Activated B cell treated with CpG ODN at 0.5 μM for 24 hours (primary cell): ENCODE results near the gene ATF7IP. TPM values are rescaled to one million over a fixed set of nuclear protein-coding genes. Genes with fewer than 3 reads are reported as not detected.

Experiments
- ATAC-seq: fragments of 200-7000 bp; cut with Tn5 transposase; one replicate; pipeline ENCODE4 v1.10.0; 2021; ENCODE audit warnings: low read depth, mild to moderate bottlenecking, moderate library complexity
- CTCF ChIA-PET: fragments of 350-600 bp; sonication (Branson Sonifier 250); formaldehyde crosslinking; loops from one replicate; lab custom pipeline; 2021; ENCODE audit warnings: antibody characterized with exemption; lab: Charles Lee
- POLR2A ChIA-PET: fragments of 350-600 bp; sonication (Branson Sonifier 250); formaldehyde crosslinking; loops from one replicate; lab custom pipeline; 2021; ENCODE audit warnings: antibody characterized with exemption; lab: Charles Lee
- DNase-seq: peaks from one replicate; pipeline ENCODE4 v3.0.0; 2022
- H3K27ac Mint-ChIP-seq: one replicate; pipeline ENCODE4 v1.8.0; 2020; ENCODE audit warnings: mixed read lengths
- H3K27me3 Mint-ChIP-seq: one replicate; pipeline ENCODE4 v1.8.0; 2021; ENCODE audit warnings: mixed read lengths
- H3K36me3 Mint-ChIP-seq: one replicate; pipeline ENCODE4 v1.8.0; 2021; ENCODE audit warnings: low read depth, mixed read lengths
- H3K4me1 Mint-ChIP-seq: one replicate; pipeline ENCODE4 v1.8.0; 2021; ENCODE audit warnings: mixed read lengths
- H3K4me3 Mint-ChIP-seq: one replicate; pipeline ENCODE4 v1.8.0; 2020; ENCODE audit warnings: mild to moderate bottlenecking, mixed read lengths
- H3K9me3 Mint-ChIP-seq: one replicate; pipeline ENCODE4 v1.8.0; 2020; ENCODE audit warnings: mixed read lengths
- intact Hi-C: fragments of 100-400 bp; cut with micrococcal nuclease; formaldehyde crosslinking; loops from one replicate; pipeline ENCODE4 v1.15.1; 2024
- total RNA-seq: library from RNA; stranded (reverse); gene quantifications from 2 replicates; pipeline ENCODE4 v1.2.3, GENCODE V29; 2022
- TF ChIP-seq, protein P1 (sequence below): fragments of 200-600 bp; IDR thresholded peaks from one replicate; pipeline ENCODE4 v1.8.0; 2022; ENCODE audit warnings: antibody characterized with exemption, mild to moderate bottlenecking

ATF7IP gene
- total RNA-seq, 1 donor from 2014 or later: 153 TPM

DNA sequence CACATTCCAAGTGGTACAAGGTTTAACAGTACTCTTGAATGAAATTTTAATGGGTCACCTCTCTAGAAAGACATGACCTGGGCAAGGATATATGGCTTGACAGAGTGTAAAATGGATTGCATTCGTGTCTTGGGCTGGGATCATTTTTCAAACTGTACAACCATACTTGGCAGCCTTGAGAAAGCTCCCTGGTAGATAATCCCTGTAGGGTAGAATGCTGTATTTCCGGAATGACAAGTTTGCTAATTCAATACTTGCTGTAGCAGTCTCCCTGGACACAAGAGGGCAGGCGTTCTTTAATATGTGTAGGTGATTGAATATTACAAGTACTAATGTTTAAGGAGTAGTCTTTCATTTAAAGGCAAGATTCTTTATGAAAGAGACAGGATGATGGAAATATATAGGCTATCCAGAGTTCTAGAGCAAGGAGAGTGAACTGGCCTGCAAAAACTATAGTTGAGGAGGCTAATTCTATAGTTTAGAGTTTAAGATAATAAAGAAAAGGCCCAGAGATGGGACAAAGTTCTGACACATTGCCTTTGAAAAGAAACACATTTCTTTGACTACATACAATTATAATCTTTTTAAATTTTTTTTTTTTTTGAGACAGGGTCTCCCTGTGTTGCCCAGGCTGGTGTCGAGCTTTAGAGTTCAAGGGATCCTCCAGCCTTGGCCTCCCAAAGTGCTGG lies 148.8 kb downstream of the ATF7IP start:
- Mint-ChIP-seq H3K4me3 (no peak overlapping the region), H3K27me3 (no peaks in the 10 kb centered on the region), H3K4me1 (no peaks in the 10 kb centered on the region), H3K9me3 (no peaks in the 10 kb centered on the region), H3K36me3 (no peaks in the 10 kb centered on the region), H3K27ac (no peak overlapping the region)
- no peak for DNase-seq
- ATAC-seq: no peak
- CTCF ChIA-PET: interaction anchor here (0.6 to 2.9 kb wide), 8 partner anchors 99 to 493 kb away, joined by 3 to 15 read pairs (median 3); no protein-coding TSS in a partner anchor
- intact Hi-C loops: loop anchor here (1.0 kb wide), 3 partner anchors 105 to 203 kb away; no protein-coding TSS in a partner anchor
- POLR2A ChIA-PET: interaction anchor here (0.6 to 0.7 kb wide), 2 partner anchors 151 to 265 kb away, joined by 3 read pairs; no protein-coding TSS in a partner anchor
- TF ChIP-seq, protein P1, sequence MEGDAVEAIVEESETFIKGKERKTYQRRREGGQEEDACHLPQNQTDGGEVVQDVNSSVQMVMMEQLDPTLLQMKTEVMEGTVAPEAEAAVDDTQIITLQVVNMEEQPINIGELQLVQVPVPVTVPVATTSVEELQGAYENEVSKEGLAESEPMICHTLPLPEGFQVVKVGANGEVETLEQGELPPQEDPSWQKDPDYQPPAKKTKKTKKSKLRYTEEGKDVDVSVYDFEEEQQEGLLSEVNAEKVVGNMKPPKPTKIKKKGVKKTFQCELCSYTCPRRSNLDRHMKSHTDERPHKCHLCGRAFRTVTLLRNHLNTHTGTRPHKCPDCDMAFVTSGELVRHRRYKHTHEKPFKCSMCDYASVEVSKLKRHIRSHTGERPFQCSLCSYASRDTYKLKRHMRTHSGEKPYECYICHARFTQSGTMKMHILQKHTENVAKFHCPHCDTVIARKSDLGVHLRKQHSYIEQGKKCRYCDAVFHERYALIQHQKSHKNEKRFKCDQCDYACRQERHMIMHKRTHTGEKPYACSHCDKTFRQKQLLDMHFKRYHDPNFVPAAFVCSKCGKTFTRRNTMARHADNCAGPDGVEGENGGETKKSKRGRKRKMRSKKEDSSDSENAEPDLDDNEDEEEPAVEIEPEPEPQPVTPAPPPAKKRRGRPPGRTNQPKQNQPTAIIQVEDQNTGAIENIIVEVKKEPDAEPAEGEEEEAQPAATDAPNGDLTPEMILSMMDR: no peak

DNA sequence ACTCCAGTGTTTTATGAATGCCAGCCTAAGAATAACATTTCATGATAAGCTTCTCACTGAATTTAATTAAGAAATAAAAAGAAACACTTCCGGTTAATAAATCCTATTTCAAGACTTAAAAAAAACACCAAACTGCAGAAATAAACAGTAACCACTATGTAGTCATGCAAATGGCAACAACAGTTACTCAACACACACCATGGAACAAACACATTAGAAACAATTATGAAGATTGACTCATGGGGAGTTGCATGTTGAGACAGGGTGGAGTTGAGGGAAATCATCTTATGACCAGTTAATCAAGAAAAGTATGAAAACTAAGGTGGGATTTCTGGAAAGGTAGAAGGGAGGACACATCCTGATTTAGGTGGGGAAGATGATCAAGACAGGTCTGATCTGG lies 149.5 kb downstream of the ATF7IP start:
- Mint-ChIP-seq H3K4me3 (no peak overlapping the region), H3K27ac (no peak overlapping the region), H3K4me1 (no peaks in the 10 kb centered on the region), H3K36me3 (no peaks in the 10 kb centered on the region), H3K9me3 (peaks cover 3% of the 10 kb centered on the region), H3K27me3 (no peaks in the 10 kb centered on the region)
- intact Hi-C loops: loop anchor here (1.0 kb wide), 3 partner anchors 104 to 202 kb away; no protein-coding TSS in a partner anchor
- DNase-seq (no peak), ATAC-seq (no peak)
- TF ChIP-seq, protein P1: no peak
- ChIA-PET CTCF (interaction anchor here (0.9 to 2.9 kb wide), 4 partner anchors 104 to 202 kb away, joined by 3 to 15 read pairs (median 4); no protein-coding TSS in a partner anchor), POLR2A (interaction anchor here (0.7 kb wide), 1 partner anchor 266 kb away, joined by 3 read pairs; no protein-coding TSS in a partner anchor)

DNA sequence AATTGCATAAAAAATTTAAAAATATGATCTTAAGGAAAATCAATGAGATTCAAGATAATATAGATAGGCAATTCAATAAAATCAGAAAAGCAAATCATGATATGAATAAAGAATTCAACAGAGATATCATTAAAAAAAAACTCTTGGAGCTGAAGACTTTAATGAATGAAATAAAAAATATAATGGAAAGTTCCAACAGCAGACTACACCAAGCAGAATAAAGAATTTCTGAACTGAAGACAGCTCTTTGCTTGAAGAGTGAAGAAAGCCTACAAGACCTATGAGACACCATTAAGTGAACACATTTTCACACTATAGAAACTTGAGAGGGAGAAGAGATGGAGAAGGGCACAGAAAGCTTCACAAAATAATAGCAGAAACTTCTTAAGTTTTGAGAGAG lies 156.3 kb downstream of the ATF7IP start:
- H3K4me3 Mint-ChIP-seq: no peak overlapping the region
- TF ChIP-seq, protein P1: no peak
- no peak for ATAC-seq
- H3K27ac Mint-ChIP-seq: no peak overlapping the region
- no peaks in the 10 kb centered on the region for H3K4me1 Mint-ChIP-seq
- no peak for DNase-seq
- ChIA-PET CTCF (no interaction called here), POLR2A (no interaction called here)
- peaks cover 12% of the 10 kb centered on the region for H3K36me3 Mint-ChIP-seq
- peaks cover 4% of the 10 kb centered on the region for H3K27me3 Mint-ChIP-seq
- intact Hi-C loops: no loop called here
- peaks cover 47% of the 10 kb centered on the region for H3K9me3 Mint-ChIP-seq

DNA sequence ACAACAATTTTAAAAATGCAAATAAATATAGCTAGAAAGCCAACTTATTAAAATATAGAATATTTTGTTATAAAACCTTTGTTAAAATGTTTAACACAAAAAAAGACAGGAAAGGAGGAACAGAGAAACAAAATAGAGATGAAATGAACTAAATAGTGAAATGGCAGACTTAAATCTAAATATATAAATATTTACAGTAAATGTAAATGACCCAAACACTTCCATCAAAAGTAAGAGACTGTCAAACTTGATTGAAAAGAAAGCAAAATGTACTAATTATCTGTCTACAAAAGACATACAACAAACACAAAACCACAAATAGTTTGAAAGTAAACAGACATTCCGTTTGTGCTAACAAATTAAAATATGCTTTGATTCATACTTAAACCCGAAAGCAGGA lies 160.5 kb downstream of the ATF7IP start:
- no peaks in the 10 kb centered on the region for H3K4me1 Mint-ChIP-seq

DNA sequence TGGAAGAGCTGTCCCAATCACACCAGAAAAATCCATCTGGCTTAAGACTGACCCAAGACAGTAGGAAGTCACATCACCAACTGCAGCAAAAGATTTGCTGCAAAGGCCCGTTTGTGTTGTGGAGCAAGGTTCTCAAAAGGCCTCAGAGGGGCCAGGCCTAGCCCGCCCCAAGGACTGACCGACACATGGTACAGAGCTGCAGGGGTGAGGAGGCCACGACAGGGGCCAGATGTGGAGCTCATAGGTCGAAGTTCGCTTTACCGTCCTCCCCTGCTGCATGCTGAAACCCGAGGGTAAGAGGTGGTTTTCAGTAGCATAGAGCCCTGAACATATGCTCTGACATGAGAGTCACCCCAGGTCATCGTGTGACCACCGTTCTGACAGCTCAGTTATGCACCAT lies 166.7 kb downstream of the ATF7IP start:
- TF ChIP-seq, protein P1: no peak
- no peak overlapping the region for H3K4me3 Mint-ChIP-seq
- H3K4me1 Mint-ChIP-seq: no peaks in the 10 kb centered on the region
- no peak for ATAC-seq
- intact Hi-C loops: no loop called here
- H3K27ac Mint-ChIP-seq: no peak overlapping the region
- no peaks in the 10 kb centered on the region for H3K9me3 Mint-ChIP-seq
- ChIA-PET CTCF (no interaction called here), POLR2A (no interaction called here)
- H3K36me3 Mint-ChIP-seq: no peaks in the 10 kb centered on the region
- no peak for DNase-seq
- no peaks in the 10 kb centered on the region for H3K27me3 Mint-ChIP-seq

More for the DNA sequence above, 160.5 kb downstream of the ATF7IP start:
- POLR2A ChIA-PET: no interaction called here
- Mint-ChIP-seq H3K27me3 (peaks cover 4% of the 10 kb centered on the region), H3K27ac (no peak overlapping the region), H3K36me3 (peaks cover 12% of the 10 kb centered on the region), H3K9me3 (peaks cover 36% of the 10 kb centered on the region), H3K4me3 (no peak overlapping the region)
- TF ChIP-seq, protein P1: no peak
- CTCF ChIA-PET: no interaction called here
- intact Hi-C loops: no loop called here
- ATAC-seq (no peak), DNase-seq (no peak)
